CD4-positive, alpha-beta T cell treated with Interleukin-6 at 100 ng/mL for 8 hours (primary cell): Measurements from ENCODE around the gene CDH22.

ENCODE experiments used
- DNase-seq: peaks from one replicate; pipeline ENCODE4 v3.0.0-alpha.2; 2020; ENCODE audit warnings: mixed read lengths, low spot score

Gene CDH22, protein sequence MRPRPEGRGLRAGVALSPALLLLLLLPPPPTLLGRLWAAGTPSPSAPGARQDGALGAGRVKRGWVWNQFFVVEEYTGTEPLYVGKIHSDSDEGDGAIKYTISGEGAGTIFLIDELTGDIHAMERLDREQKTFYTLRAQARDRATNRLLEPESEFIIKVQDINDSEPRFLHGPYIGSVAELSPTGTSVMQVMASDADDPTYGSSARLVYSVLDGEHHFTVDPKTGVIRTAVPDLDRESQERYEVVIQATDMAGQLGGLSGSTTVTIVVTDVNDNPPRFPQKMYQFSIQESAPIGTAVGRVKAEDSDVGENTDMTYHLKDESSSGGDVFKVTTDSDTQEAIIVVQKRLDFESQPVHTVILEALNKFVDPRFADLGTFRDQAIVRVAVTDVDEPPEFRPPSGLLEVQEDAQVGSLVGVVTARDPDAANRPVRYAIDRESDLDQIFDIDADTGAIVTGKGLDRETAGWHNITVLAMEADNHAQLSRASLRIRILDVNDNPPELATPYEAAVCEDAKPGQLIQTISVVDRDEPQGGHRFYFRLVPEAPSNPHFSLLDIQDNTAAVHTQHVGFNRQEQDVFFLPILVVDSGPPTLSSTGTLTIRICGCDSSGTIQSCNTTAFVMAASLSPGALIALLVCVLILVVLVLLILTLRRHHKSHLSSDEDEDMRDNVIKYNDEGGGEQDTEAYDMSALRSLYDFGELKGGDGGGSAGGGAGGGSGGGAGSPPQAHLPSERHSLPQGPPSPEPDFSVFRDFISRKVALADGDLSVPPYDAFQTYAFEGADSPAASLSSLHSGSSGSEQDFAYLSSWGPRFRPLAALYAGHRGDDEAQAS

GRCh38 chr20:46308258-46309157 is at the start of gene CDH22:
CDH22 (minus strand) TSS chr20:46308498; CDS start chr20:46251294, 57,204 bp downstream.
- DNase-seq: no peak

GRCh38 chr20:46357030-46357514 is 48.8 kb upstream of the CDH22 start:
- DNase-seq: no peak

DNA sequence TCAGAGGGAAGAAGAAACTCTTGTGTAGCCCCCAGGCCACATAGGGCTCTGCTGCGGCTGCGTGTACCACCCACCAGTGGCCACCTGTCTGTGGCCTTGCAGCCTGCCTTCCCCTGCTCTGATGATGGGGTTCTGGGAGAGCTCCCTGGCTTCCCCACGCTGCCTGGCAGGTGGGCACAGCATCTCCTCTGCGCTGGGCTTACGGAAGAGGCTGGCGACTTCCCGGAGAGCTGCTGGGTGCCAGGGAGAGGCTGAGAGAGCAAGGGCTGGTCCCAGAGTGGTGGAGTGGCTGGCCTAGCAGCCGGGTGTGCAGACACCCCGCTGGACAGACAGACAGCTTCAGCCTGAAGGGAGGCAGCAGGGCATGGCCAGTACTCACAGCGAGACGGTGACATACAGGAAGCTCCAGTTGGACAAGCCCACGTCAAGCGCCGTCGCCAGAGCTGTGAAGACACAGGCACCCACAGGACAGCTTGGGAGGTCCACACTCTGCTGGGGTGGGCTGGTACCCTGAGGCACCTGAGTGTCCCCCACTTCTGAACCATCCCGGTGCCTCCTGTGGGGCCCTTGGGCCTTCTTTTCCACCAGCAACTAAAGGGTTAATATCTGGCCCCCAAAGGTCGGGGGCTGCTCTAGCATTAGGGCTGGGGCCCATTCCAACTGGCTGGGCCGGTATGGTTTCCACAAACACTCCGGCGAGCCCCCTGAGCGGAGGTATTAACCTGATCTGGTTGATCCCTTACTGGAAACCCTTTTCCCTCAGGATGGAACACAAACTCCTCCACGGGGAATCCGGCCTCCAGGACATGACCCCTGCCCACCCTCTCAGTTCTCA is 48.1 kb upstream of the CDH22 start:
- DNase-seq: no peak

GRCh38 chr20:46355778-46356177 is 47.5 kb upstream of the CDH22 start:
- DNase-seq: no peak

- no peak for DNase-seq
These were observed 46.8 kb upstream of the CDH22 start for GRCh38 chr20:46354920-46355654.

DNA sequence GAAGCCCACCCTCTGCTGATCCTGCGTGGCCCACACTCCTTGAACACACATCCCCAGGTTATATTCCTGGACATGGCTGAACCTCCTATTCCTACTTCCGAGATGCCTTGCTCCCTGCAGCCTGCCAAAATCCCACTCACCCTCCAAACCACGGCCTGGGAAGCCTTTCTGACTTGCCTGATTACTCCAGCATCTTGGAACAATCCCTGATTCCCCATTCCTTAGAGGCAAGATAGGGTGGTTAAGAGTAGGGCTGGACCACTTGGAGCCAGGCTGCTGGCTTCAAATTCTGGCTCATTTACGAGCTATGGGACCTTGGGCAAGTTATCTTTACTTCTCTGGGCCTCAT is 45.9 kb upstream of the CDH22 start:
- DNase-seq: no peak

DNA sequence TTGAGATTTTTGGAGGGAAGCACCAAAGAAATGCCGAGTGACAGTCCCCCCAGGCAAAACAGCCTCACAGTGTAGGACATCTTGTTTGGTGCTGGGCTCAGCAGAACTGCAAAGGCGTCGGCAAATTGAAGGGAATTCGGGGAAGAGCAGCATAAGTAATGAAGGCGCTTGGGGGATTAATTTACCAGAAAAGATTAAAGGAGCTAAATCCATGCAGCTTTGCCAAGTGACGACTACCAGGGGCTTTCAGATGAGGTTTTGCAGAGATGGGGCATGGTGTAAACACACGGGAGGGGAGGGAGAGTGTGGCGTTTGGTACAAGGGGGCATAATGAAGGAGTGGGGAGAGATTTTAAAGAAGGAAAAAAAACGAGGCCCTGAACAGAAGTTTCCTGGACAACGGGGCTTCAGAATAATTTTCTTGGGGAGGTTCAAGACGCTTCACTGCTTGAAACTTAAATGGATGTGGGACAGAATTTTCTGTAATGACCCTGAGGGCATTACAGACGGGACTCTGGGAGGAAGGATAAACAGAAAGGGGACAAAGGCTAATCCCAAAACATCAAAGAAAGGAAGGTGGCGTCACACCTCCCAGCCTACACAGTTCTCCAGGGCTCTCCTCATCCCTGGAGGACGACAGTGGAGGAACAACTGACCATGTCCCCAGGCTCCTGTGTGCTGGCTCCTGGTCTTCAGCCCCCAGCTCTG is 45.4 kb upstream of the CDH22 start:
- DNase-seq: no peak

DNA sequence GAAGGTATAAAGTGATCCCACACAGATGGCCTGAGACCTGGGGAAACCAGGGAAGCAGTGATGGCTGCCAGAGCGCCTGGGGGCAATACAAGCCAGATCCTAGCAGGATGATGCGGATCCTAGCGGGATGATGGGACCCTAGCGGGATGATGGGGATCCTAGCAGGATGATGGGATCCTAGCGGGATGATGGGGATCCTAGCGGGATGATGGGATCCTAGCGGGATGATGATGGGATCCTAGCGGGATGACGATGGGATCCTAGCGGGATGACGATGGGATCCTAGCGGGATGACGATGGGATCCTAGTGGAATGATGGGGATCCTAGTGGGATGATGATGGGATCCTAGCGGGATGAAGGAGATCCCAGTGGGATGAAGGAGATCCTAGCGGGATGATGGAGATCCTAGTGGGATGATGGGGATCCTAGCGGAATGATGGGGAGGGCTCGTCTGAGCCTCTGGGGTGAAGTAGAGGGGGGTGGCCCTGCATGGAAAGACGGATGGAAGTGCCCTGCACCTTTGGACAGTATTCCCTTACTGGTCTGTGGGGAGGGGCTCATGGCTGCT is 44.2 kb upstream of the CDH22 start:
- no peak for DNase-seq

DNA sequence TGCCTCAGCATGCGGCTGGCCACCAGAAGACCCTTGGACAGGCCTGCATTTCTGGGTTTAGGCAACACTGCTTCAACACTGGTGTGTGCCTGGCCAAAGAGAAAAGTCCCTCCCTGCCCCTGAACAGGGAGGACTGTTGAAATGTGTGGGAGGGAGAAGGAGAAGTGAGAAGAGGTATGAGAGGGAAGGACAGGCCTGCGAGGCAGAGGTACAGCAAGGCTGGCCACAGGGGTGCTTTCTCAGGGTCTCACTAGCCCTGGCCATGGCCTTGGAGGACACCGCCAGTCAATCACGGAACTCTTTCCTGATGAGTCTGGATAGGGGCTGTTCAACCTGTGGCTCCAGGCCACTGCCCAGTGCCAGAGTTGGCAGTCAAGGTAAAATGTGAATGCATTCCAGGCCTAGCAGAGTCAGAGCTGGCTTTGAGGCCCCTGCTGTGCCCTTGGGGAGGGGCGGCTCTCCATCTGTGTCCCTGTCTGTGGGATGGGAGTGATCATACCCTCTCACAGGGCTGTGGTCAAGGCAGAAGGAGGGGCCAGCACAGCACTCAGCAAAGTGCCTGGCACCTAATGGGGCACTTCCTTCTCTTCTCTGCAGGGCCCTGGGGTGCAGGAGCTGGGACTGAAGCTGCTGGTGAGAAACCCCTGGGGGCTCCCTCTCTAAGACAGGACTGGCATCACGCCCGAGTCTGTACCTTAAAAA is 43.2 kb upstream of the CDH22 start:
- no peak for DNase-seq

GRCh38 chr20:46350986-46351267 is 42.6 kb upstream of the CDH22 start:
- DNase-seq: no peak

DNA sequence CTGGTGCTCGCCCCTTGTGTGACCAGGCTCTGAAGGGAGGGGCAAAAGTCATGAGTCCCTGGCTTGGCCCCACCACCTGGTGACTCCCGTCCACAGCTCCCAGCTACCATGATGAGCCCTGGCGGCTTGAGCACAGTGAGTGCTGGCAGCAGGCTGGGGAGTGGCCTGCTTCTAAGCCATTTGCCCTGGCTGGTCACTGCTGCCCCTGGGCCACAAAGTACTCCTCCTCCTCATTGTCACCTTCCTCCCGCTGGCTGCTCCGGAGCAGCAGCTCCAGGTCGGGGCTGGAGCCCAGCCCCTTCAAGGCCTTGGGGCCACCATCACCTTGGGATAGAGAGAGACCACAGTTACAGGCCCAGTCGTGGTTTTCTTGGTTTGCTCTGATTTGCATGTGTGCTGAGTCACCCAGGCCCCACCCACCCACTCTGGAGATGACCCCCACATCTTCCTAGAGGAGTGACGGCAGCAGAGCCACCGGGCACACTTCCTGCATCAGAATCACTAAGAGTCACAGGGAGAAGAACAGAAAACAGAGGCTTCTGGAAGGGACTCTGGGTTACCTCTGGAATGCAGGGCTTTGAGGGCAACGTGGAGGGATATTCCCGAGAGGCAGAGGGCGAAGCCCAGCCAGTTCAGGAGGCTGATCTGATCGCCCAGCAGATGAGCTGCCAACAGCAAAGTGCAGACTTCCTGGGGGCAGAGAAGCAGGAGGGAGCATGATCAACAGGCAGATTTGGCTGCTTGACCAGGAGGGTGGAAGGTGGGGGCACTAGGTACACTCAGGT is 42.1 kb upstream of the CDH22 start:
- no peak for DNase-seq

- no peak for DNase-seq
These were observed 41.4 kb upstream of the CDH22 start for GRCh38 chr20:46349742-46350056.

DNA sequence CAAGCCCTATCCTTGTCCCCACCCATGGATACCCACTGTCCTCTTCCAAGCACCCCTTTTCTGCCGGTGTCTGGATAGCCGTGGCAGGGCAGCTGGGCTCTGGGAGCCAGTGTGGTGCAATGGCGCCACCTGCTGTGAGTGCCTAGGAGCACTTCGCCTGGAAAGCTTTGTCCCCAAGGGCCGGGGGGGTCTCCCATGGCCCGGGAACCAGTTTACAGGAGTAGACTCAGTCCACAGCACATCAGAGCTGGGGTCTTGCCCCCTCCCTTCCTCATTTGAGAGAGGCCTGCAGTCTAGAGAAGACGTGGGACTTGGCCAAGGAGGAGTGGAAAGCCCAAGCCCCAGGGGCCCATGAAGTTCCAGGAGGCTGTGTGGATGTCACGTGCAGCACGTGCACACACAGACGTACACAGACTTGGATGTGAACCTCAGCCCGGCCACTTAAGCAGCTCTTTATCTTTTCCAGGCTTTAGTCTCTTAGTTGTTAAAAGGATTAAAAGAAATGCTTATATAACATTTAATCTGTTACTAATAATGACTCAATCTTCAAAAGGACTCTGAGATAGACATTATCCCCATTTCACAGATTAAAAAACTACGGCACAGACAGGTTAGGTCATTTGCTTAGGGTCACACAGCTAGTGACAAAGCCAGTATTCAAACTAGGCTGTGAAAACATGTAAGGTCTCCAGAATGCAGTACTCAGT is 40.9 kb upstream of the CDH22 start:
- peak; percentile 33 for DNase-seq

DNA sequence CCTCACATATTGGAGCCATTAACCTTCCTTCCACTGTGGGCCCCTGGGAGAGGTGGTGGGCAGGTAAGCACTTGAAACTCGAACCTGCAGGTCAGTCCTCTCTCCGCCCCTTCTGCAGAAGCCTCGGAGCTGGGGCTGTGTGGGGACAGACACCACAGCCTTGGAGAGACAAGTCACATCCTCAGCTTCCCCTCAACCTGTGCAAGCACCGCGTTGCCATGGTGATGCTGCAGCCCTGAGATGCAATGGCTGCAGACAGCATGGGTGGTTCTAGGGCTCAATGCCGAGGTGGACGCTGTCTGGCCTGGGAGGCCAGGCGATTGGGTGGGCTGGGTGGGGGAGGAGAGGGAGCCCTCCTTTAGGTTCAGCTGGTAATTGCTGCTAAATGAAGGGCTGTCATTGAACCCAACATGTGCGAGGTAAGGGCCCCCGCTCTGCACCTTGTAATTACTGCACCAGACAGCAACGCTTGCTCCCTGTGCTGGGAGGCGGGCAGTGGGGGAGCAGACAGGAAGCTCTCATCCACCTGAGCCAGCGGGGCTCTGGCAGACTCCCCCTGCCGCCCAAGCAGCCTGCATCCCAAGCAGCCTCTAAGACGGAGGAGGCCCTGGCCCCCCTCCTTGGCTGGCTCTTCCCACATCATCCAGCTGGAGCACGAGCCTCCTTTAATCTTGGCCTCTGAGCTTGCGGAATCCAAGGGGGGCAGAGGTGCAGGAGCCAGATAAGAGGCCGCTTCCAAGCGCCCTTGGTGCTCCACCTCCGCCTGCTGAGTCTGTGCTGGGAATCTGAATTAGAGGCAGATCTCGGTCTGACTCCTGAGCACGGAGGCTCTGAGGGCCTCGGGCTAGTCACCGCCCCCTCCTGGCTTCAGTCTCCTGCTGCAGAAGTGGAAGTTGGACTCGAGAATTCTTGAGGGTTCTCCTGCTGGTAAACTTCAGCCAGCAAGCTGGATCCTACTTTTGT is 39.8 kb upstream of the CDH22 start:
- DNase-seq: no peak

GRCh38 chr20:46346770-46347169 is 38.5 kb upstream of the CDH22 start:
- no peak for DNase-seq

DNA sequence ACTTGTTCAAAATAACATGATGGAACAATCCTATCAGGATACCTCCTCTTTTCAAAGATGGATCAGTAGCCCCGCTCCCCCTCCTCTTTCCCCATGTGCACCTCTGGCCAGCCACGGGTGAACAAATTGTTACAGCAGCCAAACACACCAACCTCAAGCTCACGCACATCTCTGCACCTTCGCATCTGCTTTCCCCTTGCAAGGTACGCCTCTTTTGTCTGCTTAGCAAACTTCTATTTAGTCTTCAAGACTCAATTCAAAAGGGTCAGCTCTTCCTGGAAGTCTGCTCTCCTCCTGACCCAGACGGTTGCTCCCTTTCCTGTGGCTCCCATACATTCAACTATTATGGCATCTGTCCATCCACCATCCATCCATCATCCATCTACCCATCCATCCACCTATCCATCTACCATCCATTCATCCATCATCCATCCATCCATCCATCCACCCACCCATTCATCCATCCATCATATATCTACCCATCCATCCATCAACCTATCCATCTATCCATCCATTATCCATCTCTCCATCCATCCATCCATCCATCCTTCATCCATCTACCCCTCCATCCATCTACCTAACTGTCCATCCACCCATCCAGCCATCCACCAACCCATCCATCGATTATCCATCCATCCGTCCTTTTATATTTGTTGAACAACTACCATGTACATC is 36.3 kb upstream of the CDH22 start:
- DNase-seq: no peak
